HK-2 (cell line): ENCODE data around the gene SYNGR1.
"Not testable (repeated sequence)": the region's sequence is repeated elsewhere in the genome, so short reads cannot be mapped to it uniquely, and the experiment has no call there.

Experiments
- DNase-seq: peaks from one replicate; pipeline ENCODE4 v3.0.0-alpha.2; 2018; ENCODE audit not compliant: unreplicated experiment

SYNGR1 gene

DNA sequence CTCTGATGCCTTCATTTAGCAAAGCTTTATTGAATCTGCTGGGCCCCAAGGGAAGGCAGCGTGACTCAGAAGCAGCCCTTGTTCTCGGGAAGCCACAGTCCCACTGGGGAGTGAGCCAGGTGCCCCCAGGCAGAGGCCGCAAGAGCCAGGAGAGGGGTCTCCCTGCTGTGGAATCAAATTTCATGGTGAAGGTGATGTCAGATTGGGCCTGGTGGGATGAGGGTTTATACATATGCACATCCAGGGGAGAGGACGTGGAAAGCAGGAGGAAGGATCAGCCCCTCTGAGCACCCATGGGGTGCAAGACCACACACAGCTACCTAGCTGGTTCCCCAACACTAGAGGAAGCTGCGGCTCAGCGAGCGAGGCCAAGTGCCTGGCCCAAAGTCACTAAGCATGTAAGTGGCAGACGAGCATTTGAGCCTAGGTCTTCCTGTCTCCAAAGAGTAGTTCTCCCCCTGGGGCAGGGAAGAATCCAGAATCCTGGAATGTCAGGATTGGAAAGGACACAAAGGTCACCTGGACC, 2.0 kb downstream of the SYNGR1 start:
- DNase-seq = no peak

DNA sequence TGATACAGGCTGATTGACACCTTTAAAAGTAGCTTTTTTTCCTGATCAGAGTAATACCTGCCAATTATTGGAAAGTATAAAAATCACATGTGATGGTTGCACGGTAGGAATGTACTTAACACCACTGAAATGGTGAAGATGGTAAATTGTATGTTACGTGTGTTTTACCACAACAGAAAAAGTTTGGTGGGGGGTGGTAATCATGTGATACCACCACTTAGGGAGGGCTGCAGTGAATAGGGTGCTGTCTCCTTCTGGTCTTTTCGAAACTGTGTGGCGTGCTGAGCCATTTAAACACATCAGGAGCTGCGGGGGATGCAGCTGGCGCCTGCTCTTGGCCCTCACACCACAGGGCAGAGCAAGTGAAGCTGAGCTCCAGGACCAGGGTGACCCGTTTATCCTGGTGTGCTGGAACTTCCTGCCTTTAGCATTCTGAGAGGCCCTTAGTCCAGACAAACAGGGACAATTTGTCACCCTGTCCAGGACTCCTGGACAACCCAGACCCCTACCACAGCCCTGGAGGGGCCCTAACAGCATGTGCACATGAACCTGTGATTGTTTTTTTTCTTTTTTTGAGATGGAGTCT, 2.6 kb downstream of the SYNGR1 start:
- no peak for DNase-seq

DNA sequence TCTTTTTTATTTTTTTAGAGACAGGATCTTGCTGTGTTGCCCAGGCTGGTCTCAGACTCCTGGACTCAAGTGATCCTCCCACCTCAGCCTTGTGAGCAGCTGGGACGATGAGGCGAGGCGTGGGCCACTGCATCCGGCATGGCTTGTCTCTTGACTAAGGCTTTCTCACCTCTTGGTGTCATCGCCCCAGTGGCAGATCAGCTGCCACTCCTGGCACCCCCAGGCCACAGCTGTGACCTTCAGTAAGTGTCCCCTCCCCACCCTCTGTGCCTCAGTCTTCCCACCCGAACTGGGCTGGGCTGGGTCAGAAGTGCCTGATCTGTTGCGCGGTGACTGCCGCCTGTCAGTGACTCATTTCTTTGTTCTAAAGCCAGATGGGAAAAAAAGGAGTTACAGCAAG, 3.6 kb downstream of the SYNGR1 start:
- DNase-seq = no peak

DNA sequence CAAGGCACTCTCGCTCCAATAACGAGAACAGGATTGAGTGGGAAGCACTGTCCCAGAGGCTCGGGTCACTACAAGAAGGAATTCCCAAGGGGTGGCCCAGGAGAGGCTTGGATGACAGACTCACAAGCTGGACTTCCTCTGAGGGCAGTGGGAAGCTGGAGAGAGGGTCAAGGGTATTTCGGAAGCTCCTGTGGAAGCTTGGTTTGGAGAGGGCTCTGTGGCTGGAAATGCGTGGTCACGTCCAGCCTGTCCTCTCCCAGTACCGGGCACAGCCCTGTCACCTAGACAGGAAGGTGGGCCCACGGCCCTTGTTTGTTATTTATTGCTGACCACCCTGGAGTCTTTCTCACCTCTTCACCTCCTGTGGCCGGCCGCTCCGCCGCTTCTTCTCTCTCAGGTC, 5.3 kb downstream of the SYNGR1 start:
- DNase-seq = no peak

DNA sequence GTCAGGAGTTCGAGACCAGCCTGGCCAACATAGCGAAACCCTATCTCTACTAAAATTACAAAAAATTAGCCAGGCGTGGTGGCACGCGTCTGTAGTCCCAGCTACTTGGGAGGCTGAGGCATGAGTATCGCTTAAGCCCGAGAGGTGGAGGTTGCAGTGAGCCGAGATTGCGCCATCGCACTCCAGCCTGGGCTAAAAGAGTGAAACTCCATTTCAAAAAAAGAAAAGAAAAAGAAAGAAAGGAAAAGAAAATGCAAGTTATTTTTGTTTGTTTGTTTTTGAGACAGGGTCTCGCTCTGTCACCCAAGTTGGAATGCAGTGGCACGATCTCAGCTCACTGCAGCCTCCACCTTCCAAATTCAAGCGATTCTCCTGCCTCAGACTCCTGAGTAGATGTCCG, 6.0 kb downstream of the SYNGR1 start:
- DNase-seq = not testable (repeated sequence)

DNA sequence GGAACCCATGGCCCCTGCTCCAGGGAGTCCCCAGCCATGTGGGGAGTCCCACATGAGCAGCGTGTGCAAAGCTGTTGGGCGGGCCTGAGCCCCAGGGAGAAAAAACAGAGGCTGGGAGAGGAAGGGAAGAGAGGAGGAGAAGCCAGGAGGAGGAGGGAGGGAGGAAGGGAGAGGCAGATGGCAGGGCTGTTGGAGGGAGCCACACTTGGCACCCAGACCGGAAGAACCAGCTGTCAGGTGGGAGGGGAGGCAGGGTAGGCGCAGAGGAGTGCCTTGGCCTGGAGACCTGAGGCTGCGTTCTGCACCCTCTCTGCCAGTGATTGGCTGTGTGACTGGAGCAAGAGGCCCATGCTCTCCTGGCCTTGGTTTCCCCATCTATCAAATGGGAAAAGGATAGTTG, 6.7 kb downstream of the SYNGR1 start:
- DNase-seq = no peak

DNA sequence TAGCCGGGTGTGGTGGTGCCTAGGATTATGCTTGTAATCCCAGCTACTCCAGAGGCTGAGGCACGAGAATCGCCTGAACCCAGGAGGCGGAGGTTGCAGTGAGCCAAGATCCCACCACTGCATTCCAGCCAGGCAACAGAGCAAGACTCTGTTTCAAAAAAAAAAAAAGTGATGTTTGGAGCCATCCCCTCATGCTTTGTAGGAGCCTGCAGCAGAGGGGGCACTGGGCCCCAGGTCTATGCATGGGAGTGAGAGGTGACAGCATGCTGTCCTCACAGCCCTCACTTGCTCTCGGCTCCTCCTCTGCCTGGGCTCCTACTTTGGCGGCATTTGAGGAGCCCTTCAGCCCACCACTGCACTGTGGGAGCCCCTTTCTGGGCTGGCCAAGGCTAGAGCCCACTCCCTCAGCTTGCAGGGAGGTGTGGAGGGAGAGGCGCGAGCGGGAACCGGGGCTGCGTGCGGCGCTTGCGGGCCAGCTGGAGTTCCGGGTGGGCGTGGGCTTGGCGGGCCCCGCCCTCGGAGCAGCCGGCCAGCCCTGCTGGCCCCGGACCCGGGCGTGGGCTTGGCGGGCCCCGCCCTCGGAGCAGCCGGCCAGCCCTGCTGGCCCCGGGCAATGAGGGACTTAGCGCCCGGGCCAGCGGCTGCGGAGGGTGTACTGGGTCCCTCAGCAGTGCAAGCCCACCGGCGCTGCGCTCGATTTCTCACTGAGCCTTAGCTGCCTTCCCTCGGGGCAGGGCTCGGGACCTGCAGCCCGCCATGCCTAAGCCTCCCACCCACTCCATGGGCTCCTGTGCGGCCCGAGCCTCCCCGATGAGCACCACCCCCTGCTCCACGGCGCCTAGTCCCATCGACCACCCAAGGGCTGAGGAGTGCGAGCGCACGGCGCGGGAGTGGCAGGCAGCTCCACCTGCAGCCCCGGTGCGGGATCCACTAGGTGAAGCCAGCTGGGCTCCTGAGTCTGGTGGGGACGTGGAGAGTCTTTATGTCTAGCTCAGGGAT, 7.6 kb downstream of the SYNGR1 start:
- not testable (repeated sequence) for DNase-seq

DNA sequence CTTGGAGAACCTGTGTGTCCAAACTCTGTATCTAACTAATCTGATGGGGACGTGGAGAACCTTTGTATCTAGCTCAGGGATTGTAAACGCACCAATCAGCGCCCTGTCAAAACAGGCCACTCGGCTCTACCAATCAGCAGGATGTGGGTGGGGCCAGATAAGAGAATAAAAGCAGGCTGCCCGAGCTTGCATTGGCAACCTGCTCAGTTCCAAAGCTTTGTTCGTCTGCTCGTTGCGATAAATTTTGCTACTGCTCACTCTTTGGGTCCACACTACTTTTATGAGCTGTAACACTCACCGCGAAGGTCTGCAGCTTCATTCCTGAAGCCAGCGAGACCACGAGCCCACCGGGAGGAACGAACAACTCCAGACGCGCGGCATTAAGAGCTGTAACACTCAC, 8.4 kb downstream of the SYNGR1 start:
- DNase-seq = not testable (repeated sequence)

DNA sequence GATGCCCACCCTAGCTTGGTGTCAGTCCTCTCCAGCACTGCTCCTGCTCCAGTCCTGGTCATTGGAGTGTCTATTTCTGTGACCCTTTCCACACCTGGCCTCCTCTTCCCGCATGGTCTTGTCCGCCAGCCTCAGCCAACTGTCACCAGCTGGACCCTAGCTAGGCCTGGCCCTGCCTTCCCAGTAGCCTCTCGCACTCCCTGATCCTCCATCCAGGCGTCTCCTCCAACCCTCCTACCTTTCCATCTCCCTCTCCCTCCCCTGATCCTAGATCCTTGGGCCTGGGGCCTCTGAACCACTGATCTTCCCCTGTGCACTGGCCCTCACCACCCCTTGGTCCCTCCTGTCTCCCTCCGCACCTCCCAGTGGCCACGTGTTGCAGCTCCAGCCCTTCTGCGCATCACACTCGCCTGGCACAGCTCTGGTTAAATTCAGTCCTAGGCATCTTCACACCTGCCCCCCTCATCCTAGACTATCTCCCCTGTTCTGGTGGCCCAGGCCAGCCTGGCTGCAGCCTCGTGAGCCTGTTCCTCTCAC, 9.9 kb downstream of the SYNGR1 start:
- DNase-seq = no peak

DNA sequence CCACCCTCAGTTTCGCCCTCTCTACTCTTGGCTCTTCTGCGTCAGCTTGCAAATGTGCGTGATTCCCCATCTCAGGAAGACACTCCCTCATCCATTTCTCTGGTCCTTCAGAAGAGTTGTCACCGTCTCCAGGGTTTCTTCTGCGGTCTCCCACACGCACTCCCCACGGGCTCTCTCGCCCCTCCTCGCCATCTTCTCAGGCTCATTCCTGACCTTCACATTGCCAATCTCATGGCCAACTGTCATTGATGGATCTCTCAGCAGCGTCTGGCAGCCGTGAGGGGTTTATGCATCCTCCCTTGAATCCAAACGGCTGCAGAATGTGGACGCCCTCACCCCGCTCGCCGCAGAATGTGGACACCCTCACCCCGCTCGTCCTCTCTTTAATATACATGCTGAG, 10.5 kb downstream of the SYNGR1 start:
- no peak for DNase-seq

DNA sequence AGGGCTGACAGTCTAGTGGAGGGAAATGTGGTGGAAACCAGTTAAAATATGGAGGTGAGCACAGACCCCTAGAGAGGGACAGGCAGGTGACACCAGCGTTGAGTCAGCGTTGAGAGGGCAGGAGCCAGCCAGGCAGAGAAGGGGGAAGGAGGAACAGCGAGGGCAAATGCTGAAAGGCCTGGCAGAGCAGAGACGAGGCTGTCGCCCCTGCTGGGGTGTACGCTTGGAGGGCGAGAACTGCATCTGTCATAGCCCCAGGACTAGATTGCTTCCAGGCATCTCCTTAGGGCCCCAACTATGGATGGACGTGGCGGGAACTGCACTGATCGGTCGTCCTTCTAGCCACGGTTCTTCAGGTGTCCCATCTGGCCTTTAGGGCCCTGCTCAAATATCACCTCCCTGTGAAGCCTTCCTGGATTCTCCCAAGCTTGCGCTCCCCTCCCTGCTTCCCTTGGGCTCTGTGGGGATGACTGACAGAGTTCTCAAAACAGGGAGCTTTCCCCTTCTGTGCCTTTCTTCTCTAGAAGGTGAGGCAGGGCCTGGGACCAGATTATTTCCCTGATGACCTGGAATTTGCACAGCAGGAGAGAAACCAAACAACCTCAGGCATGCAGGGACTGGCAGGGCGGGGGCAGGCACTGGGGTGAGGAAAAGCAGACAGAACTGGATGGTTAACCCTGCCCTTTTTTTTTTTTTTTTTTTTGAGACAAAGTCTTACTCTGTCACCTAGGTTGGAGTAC, 11.1 kb downstream of the SYNGR1 start:
- DNase-seq = no peak

DNA sequence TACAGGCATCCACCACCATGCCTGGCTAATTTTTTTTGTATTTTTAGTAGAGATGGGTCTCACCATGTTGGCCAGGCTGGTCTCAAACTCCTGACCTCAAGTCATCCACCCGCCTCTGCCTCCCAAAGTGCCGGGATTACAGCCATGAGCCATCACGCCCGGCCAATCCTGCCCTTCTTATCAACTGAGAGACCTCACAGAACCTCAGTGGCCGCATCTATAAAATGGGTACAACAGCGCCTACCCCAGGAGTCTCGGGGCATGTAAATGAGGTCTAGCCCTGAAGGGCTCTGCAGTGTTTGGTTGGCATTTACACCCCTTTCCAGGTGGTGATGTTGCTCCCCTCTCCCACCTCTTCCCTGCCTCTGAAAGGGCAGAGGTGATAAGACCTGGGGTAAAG, 11.7 kb downstream of the SYNGR1 start:
- DNase-seq = no peak

DNA sequence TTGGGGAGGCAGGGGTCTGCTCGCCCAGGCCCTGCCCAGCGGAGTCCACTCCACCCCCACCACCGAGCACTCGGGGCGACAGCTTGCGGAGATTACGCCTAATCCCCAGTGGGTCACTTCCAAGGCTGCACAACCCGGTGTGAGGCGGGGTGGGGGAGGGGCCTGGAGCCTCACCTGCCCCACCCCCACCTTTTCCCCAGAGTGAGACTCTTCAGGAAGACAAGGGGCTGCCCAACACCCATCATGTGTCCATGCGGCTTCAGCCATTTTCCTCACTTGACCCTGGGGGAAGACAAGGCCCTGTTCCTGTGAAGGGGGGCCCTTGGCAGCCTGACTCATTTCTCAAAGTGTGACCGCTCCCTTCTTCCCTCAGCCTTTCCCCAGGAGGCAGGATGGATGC, 12.5 kb downstream of the SYNGR1 start:
- DNase-seq = no peak

DNA sequence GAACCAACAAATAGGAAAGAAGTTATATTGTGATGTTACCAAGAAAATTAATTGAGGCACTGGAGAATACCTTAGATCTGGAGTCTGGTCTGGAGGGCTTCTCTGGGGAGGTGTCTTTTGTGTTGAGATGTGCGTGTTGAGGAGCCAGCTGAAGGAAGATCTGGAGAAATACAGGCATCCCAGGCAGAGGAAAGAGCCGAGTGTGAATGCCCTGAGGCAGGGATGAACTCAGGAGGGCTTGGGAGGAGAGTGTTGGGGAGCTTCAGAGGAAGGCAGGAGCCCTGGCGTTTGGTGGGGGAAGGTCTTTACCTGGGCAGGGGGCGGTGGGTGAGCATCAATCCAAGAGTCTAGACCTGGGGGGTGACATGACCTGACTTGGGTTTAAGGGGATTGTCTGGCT, 13.1 kb downstream of the SYNGR1 start:
- DNase-seq = no peak

DNA sequence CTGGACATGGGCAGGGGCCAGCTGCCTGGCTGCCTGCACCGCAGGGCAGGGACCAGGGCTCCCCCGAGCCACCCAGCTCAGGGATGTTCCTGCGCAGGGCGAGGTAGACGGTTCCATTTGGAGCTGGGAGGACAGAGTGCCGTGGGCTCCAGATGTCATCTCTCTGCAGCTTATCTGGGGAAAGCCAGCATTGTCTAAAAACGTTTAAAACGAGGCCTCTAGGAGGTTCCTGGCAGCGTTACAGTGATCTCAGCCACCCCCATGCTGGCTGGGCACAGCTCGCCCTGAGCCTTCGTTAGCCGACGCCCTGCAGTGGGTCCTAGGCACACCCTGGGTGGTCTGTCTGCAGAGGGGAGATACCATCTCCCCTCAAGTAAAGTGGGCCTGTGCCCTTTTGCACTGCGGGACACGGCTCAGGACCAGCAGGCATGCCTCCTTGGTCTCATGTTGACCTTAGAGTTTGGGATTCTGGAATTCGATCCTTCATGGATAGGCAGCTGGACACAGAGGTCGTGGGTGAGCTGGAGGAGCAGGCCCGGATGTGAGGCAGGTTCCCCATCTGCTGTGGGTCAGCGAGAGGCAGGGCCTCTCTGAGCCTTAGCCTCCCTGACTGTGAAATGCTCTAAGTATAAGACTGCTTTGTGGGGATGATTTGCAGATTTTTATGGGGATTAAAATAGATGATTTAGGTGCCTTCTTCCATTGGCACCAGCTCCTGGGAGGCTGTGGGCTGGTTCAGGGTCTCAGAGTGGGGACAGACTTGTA, 14.1 kb downstream of the SYNGR1 start:
- DNase-seq = no peak

DNA sequence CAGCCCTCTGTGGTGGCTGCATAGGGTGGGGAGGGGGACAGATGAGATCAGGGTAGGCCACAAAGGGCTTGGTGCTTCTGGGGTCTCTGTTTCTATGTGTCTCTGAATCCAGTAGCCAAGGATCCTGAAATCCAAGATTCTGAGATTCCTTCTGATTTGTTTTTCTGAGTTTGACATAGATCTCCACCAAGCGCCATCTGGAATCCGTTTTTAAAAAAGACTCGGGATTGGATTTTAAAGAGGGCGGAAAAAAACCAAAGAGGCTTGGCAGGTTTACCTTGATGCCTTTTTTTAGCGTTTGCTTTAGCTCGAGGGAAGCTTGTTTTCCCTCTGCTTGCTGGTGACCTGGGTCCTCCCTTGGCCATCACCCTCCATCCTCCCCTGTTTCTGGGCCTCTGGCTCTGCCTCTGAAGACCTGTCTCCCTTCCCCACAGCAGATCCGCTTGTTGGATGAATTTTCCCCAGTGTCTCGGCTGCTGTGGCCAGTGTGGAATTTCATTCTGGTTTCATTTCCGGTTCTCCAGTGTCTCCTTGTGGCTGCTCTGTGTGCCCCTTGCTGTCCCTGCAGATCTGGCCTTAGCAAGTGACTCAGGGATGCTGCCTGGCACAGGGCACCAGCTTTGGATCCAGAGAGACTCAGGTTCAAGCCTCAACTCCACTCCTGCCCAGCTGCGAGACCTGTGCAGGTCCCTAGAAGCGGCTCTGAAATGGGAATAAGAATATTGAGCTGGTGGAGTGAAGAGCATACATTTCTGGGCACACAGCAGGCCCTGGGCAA, 15.1 kb downstream of the SYNGR1 start:
- no peak for DNase-seq

DNA sequence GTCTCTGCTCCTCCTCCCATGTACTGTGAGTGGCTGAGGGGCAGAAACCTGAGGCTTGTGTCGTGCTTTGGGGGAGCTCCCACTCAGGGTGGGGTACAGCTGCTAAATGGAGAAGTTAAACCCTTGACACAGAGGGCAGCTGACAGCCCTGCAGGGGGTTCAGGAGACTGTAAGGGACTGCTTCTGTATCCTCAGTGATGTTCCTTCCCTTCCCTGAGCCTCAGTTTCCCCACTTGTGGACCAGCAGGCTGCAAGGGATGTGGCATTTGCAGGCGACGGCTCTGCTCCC, 15.6 kb downstream of the SYNGR1 start:
- DNase-seq = no peak

DNA sequence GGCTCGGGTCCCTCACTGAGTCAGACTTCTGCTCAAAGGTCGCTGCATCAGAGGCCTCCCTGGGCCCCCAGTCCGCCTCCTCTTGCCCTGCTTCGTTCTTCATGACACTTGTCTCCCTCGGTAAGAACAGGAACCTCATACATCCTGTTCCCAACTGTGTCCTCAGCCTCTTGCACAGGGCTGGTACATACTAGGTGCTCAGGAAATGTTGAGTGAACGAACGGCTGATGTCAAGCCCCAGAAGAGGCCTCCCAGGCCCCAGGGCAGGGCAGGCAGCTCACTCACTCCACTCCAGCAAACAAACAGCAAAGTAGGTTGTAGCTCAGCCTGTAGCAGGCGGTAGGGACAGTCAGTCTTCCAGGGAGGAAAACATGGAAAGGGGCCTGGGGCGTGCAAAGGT, 17.2 kb downstream of the SYNGR1 start:
- DNase-seq = no peak

DNA sequence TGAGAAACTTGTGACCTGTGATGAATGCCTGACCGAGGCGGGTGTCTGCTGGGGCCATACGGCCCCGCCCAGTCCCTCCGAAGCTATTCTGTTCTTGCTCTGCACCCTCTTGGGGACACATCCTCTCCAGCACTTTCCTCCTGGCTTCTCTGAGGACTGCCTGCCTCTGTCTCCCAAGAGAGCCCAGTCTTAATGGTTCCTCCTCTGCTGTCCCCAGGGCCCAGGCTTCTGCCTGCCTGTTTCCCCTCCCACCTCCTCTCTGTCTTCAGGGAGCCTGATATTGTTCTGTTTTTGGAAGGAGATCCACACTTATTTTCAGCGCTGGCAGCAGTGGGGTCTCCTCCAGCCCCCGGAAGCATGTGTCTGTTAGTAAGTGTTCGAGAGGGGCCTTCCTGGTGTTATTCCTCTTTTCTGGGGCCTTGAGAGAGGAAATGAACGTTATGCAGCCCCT, 18.7 kb downstream of the SYNGR1 start:
- DNase-seq = no peak

DNA sequence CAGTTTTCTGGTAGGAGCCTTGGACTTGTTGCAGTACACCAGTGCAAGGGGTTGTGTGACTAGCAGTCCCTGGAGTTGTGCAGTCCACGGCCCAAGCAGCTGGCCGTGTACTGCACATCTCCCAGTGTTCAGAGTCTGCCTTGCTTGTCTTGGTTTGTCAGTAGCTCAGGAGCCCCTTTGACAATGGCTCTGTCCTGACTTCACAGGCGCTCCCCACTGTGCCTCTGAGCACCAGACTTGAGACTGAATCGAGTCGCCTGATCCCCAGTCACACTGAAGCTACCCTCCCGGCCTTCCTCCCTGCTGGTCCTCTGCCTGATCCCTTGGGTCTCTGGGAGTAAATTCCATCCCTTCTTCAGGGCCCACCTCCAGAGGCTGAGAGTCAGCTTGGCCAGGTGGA, 19.4 kb downstream of the SYNGR1 start:
- DNase-seq = no peak

DNA sequence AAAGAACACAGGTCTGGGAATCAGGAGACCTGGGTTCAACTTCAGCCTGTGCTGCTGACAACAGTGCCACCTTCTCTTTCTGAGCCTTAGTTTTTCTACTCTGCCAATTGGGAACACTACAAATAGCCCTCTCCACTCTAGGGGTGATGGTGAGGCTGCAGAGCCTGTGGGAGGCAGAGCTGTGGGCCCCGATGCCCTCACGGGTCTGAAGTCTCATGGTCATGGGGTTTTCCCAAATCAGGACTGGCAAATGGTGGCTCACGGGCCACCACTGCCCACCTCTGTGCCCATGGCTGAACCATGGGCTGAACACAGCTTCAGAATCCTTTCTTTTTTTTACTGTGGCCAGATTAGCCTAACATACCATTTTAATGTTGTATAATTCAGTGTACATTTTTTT, 19.8 kb downstream of the SYNGR1 start:
- no peak for DNase-seq
